Placental pericyte (primary cell): Measurements from ENCODE around the gene SERPINI2. TPM values are rescaled to one million over a fixed set of nuclear protein-coding genes. Genes with fewer than 3 reads are reported as not detected.

Source experiments
- total RNA-seq: library from RNA; depleted of rRNA; stranded (reverse); fragments of >200 nt; gene quantifications from 2 replicates; pipeline ENCODE4 v1.2.3, GENCODE V29; 2012

SERPINI2 gene, protein sequence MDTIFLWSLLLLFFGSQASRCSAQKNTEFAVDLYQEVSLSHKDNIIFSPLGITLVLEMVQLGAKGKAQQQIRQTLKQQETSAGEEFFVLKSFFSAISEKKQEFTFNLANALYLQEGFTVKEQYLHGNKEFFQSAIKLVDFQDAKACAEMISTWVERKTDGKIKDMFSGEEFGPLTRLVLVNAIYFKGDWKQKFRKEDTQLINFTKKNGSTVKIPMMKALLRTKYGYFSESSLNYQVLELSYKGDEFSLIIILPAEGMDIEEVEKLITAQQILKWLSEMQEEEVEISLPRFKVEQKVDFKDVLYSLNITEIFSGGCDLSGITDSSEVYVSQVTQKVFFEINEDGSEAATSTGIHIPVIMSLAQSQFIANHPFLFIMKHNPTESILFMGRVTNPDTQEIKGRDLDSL
- total RNA-seq: not detected in 2 replicates

DNA sequence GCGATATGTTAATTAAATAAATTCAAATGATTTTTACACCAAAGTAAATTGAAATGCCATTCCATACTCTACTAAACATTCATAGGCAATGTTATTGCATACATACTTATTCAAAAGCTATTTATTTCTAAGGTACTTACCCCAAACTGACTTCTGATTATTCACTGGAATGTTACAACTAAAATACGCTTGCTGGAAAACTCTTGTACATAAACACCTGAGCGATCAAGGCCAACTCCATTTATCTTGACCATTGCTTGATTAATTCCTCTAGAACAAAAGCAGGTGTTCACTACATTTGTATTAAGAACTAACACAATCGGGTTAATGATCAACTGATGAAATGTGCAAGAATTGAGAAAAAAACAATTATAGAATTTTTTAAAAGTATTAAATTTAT is at the start of gene SERPINI2:
Gene SERPINI2, minus strand, starts transcription at position 180 of the 400 bp plus-strand sequence. CDS start 2,208 bp downstream, outside the sequence.

Other genes starting within 250 kb of the SERPINI2 start
- not detected in 2 replicates for gene ZBBX, start 93.7 kb downstream of the SERPINI2 start, total RNA-seq
- gene WDR49, start 179.9 kb upstream of the SERPINI2 start, total RNA-seq: not detected in 2 replicates